Tibial nerve (tissue), 3 donors: ENCODE results near the gene GSTCD.

Experiments used
- CTCF ChIP-seq, 5 experiments: fragments of 200-600 bp in 3 of 5; fragments of 450-650 bp in 2 of 5; sonication (generic) in 3 of 5; IDR thresholded peaks; one replicate each; pipeline ENCODE4 v1.5.1; 2016 to 2019; ENCODE audit warnings: antibody characterized with exemption in 5 of 5, mild to moderate bottlenecking in 3 of 5, moderate library complexity in 2 of 5
- POLR2A ChIP-seq, 2 donors: fragments of 450-650 bp; IDR thresholded peaks; one replicate each; pipeline ENCODE4 v1.6.1; 2017; ENCODE audit warnings: antibody characterized with exemption in 2 of 2, mild to moderate bottlenecking in 2 of 2, moderate library complexity in 2 of 2

- TF ChIP-seq CTCF (IDR thresholded peaks at IDR 0.05) (no peak), POLR2A (IDR thresholded peaks at IDR 0.05) (no peak)
Observed at GRCh38 chr4:105755375-105755774, 46.8 kb downstream of the GSTCD start.
